Adrenal gland (tissue), 12 donors: ENCODE data around the gene HSD11B2. TPM values are rescaled to one million over a fixed set of nuclear protein-coding genes. Genes with fewer than 3 reads are reported as not detected.

ENCODE experiments used
- DNase-seq, 7 donors: peaks; one replicate each; pipeline ENCODE4 v3.0.0-alpha.2; 2019 to 2020
- H3K27ac ChIP-seq, 5 donors: fragments of 200-600 bp; sonication (generic) in 4 of 5; 1 replicate in 3 of 5; 2 replicates in 2 of 5; pipeline versions ENCODE4 v1.5.1 to v1.8.0; 2016 to 2020; ENCODE audit warnings: mild to moderate bottlenecking in 1 of 5
- H3K27me3 ChIP-seq: fragments of 200-600 bp; 2 replicates; pipeline ENCODE4 v1.8.0; 2021
- H3K36me3 ChIP-seq, 2 donors: fragments of 200-600 bp; replicated peaks in 1 of 2; 1 replicate in 1 of 2; 2 replicates in 1 of 2; pipeline versions ENCODE4 v1.5.1 to v1.8.0; 2018 to 2022
- H3K4me1 ChIP-seq, 2 donors: fragments of 200-600 bp; replicated peaks in 1 of 2; 1 replicate in 1 of 2; 2 replicates in 1 of 2; pipeline versions ENCODE4 v1.5.1 to v1.8.0; 2018 to 2021
- H3K4me3 ChIP-seq, 4 donors: fragments of 200-600 bp; sonication (generic) in 3 of 4; one replicate each; pipeline ENCODE4 v1.5.1; 2016 to 2018
- H3K9me3 ChIP-seq, 3 donors: fragments of 200-600 bp; sonication (generic) in 1 of 3; replicated peaks in 1 of 3; 1 replicate in 2 of 3; 2 replicates in 1 of 3; pipeline versions ENCODE4 v1.5.1 to v1.8.0; 2016 to 2021
- POLR2A ChIP-seq, 2 donors: fragments of 450-650 bp; IDR thresholded peaks; one replicate each; pipeline ENCODE4 v1.6.1; 2017; ENCODE audit warnings: antibody characterized with exemption in 2 of 2, mild to moderate bottlenecking in 2 of 2, moderate library complexity in 1 of 2
- WGBS, 4 donors: extraction: QIAGEN DNeasy Blood & Tissue Kit in 2 of 4; methylation state at CpG; one replicate each; pipeline versions ENCODE4 v1.1.5 to v1.1.7; 2013 to 2017; 5-methylcytosine and 5-hydroxymethylcytosine counted together
- intact Hi-C, 2 donors: fragments of 100-400 bp; cut with DNase I; formaldehyde crosslinking; loops; one replicate each; pipeline versions ENCODE4 v1.14.1 to v1.15.0; 2022 to 2023
- polyA plus RNA-seq, 3 donors: library from polyadenylated mRNA; stranded (reverse); fragments of 200-250 nt in 2 of 3; fragments of 350-450 nt in 1 of 3; fragmentation: Illumina TruSeq in 1 of 3; extraction: RNeasy Lipid Tissue Mini Kit (QIAGEN cat#74804) in 1 of 3; gene quantifications; one replicate each; pipeline ENCODE4 v1.2.3, GENCODE V29; 2013 to 2014
- total RNA-seq, 9 donors: library from RNA; depleted of rRNA in 4 of 9; stranded (reverse); fragments of >200 nt in 4 of 9; fragments of 120-200 nt in 1 of 9; fragmentation: NEBNext Ultra II Directional in 1 of 9; extraction: Animal tissue kit (Norgen Biotek cat#: 25700) in 1 of 9; gene quantifications; one replicate each; pipeline versions ENCODE4 v1.1.0 to v1.2.4, GENCODE V29; 2013 to 2023
- TF ChIP-seq, protein P1 (sequence below), 6 experiments: fragments of 450-650 bp in 4 of 6; fragments of 200-600 bp in 2 of 6; sonication (generic) in 1 of 6; IDR thresholded peaks; 1 replicate in 5 of 6; 2 replicates in 1 of 6; pipeline versions ENCODE4 v1.5.1 to v1.8.0; 2016 to 2021; ENCODE audit warnings: antibody characterized with exemption in 6 of 6, mild to moderate bottlenecking in 2 of 6, moderate library complexity in 1 of 6
- donor health status: healthy with polysubstance abuse.
- donor health status: Bipolar disorder and iron deficiency.
- donor health status: DM: yes; HTN: yes; CAD: no.
- donor health status: DM: no; HTN: no; CAD: no.
- donor health status: DM: no; HTN: no; CAD: no.
- donor health status: DM: yes; HTN: yes; CAD: no.

Gene HSD11B2
- total and polyA plus RNA-seq, 12 donors, result 0.69 to 12.3 (median 4.0) TPM

DNA sequence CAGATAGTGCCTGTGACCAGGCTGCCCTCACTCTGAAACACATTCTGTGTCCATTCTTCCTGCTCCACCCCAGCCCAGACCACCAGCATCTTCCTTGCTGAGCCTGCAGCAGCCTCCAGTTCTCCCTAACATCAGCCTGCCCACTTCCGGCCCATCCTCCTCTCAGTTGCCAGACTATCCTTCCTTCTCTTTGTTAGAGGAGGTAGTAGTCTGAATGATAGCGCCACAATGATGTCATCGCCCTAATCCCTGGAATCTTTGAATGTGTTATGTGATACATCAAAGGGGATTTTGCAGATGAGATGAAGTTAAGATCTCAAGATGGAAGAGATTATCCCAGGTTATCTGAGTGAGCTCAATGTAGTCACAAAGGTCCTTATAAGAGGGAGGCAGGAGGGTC lies 11.4 kb upstream of the HSD11B2 start:
- H3K27ac ChIP-seq, result no peak overlapping the region
- no peak for TF ChIP-seq POLR2A (IDR thresholded peaks at IDR 0.05)
- TF ChIP-seq, protein P1, sequence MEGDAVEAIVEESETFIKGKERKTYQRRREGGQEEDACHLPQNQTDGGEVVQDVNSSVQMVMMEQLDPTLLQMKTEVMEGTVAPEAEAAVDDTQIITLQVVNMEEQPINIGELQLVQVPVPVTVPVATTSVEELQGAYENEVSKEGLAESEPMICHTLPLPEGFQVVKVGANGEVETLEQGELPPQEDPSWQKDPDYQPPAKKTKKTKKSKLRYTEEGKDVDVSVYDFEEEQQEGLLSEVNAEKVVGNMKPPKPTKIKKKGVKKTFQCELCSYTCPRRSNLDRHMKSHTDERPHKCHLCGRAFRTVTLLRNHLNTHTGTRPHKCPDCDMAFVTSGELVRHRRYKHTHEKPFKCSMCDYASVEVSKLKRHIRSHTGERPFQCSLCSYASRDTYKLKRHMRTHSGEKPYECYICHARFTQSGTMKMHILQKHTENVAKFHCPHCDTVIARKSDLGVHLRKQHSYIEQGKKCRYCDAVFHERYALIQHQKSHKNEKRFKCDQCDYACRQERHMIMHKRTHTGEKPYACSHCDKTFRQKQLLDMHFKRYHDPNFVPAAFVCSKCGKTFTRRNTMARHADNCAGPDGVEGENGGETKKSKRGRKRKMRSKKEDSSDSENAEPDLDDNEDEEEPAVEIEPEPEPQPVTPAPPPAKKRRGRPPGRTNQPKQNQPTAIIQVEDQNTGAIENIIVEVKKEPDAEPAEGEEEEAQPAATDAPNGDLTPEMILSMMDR (IDR thresholded peaks at IDR 0.05), result no peak
- no peaks in the 10 kb centered on the region for H3K27me3 ChIP-seq
- H3K36me3 ChIP-seq, result no peaks in the 10 kb centered on the region
- no peak overlapping the region for H3K4me3 ChIP-seq
- WGBS, 4 donors, result 92 to 94% (median 93%) methylated on average over 3 of the region's 3 CpGs
- intact Hi-C loops, result no loop called here
- no peak for DNase-seq
- peaks cover 7 to 11% of the 10 kb centered on the region in 2 donors for H3K4me1 ChIP-seq
- no peaks in the 10 kb centered on the region for H3K9me3 ChIP-seq

DNA sequence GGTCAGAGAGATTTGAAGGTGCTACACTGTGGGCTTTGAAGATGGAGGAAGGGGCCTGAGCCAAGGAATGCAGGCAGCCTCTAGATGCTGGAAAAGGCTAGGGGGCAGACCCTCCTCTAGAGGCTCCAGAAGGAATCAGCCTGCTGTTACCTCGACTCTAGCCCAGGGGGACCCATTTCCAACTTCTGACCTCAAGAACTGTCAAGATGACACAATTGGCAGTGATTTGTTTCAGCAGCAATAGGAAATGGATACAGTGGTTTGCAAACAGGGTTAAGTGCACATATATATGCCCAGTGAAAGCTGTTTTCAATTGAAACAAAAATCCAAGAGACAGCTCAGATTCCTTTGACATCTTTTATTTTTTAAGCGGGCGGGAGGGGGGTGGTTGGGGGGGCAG lies 11.0 kb upstream of the HSD11B2 start:
- intact Hi-C loops, result no loop called here

DNA sequence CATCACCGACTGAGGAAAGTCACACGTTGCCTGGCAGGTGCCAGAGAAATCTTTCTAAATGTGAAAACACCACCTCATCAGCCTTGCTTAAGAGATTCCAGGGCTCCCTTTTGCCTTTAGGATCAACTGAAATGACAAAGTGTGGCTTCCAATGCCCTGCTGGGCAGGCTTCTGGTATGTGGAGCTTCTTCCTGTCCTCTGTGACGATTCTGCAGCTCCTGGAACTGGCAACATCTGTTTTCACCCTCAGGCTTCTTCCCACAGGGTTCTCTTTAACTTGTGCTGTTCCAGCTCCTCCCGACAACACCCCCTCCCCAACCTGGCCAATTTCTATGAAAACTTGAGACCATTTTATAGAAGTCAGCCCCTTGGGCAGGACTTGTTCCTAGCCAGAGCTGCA lies 9.9 kb upstream of the HSD11B2 start:
- no peak for TF ChIP-seq POLR2A (IDR thresholded peaks at IDR 0.05)
- TF ChIP-seq, protein P1 (IDR thresholded peaks at IDR 0.05), result no peak
- intact Hi-C loops, result no loop called here
- no peaks in the 10 kb centered on the region for H3K9me3 ChIP-seq
- H3K4me1 ChIP-seq, result no peaks in the 10 kb centered on the region
- 83 to 89% (median 88%) methylated on average over 4 of the region's 4 CpGs for WGBS, 4 donors
- no peaks in the 10 kb centered on the region for H3K27me3 ChIP-seq
- H3K4me3 ChIP-seq, result no peak overlapping the region
- H3K27ac ChIP-seq, result no peak overlapping the region
- DNase-seq, result no peak
- no peaks in the 10 kb centered on the region for H3K36me3 ChIP-seq

More for the DNA sequence above, 11.0 kb upstream of the HSD11B2 start:
- DNase-seq, result no peak
- no peak for TF ChIP-seq POLR2A (IDR thresholded peaks at IDR 0.05)
- H3K4me3 ChIP-seq, result no peak overlapping the region
- no peaks in the 10 kb centered on the region for H3K36me3 ChIP-seq
- no peaks in the 10 kb centered on the region for H3K9me3 ChIP-seq
- 82 to 92% (median 84%) methylated on average over 3 of the region's 3 CpGs for WGBS, 4 donors
- peaks cover 5 to 7% of the 10 kb centered on the region in 2 donors for H3K4me1 ChIP-seq
- no peak overlapping the region for H3K27ac ChIP-seq
- H3K27me3 ChIP-seq, result no peaks in the 10 kb centered on the region

DNA sequence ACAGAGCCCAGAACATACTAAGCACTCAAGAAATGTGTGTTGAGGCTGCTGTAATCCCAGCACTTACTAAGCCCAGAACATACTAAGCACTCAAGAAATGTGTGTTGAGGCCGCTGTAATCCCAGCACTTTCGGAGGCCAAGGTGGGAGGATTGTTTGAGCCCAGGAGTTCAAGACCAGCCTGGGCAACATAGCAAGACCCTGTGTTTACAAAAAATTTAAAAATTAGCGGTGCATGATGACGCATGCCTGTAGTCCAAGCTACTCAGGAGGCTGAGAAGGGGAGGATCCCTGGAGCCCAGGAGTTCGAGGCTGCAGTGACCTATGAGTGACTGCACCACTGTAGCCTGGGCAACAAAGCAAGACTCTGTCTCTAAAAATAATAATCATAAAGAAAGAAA lies 7.9 kb upstream of the HSD11B2 start:
- no peak for DNase-seq
- Histone ChIP-seq H3K4me3 (no peak overlapping the region), H3K4me1 (no peaks in the 10 kb centered on the region), H3K27ac (no peak overlapping the region), H3K36me3 (no peaks in the 10 kb centered on the region), H3K9me3 (no peaks in the 10 kb centered on the region), H3K27me3 (peaks cover 3% of the 10 kb centered on the region)
- 86 to 89% (median 88%) methylated on average over 5 of the region's 5 CpGs for WGBS, 4 donors
- intact Hi-C loops, result no loop called here
- no peak for TF ChIP-seq POLR2A (IDR thresholded peaks at IDR 0.05)
- TF ChIP-seq, protein P1 (IDR thresholded peaks at IDR 0.05), result no peak

DNA sequence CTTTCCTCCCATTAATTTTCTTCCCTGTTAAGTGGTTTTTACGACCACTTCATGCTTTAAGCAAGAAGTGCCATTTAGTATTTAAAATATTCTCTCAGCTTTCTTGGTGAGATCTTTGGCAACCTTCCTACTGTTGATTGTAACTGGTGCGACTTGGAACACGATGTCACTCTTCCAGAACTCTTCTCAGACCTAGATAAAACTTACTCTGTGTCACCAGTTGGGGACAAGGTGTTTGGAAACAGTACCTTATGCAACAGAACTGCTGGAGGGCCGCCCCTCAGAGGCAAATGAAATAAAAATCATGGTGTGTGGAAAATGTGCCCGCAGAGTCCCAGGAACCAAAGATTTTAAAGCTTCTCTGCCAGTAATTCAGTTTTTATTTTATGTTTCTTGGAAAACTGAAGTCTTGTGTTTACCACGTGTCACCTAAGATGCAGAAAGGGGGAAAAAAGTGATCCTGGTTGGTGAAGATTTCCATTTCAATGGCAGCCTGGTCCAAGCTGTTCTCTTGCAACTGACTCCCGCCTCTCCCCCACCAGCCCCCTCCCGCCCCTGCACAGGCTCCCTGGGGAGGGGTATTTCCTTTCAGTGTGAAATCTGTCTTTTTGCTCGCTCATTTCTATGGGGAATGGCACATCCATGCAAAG lies 7.2 kb upstream of the HSD11B2 start:
- WGBS, 4 donors, result 59 to 63% (median 60%) methylated on average over 9 of the region's 9 CpGs
- no peaks in the 10 kb centered on the region for H3K36me3 ChIP-seq
- H3K9me3 ChIP-seq, result no peaks in the 10 kb centered on the region
- no peak for DNase-seq
- intact Hi-C loops, result no loop called here
- no peak overlapping the region for H3K4me3 ChIP-seq
- no peak for TF ChIP-seq POLR2A (IDR thresholded peaks at IDR 0.05)
- TF ChIP-seq, protein P1 (IDR thresholded peaks at IDR 0.05), result no peak
- no peak overlapping the region for H3K27ac ChIP-seq
- peaks cover 0 to 4% of the 10 kb centered on the region in 2 donors for H3K4me1 ChIP-seq
- H3K27me3 ChIP-seq, result peaks cover 3% of the 10 kb centered on the region
